Measurements from ENCODE around the gene DPM3. TPM values are rescaled to one million over a fixed set of nuclear protein-coding genes. Genes with fewer than 3 reads are reported as not detected.

DPM3 gene
- polyA plus RNA-seq, 1 of the 3 experiments (the other 2 are of a cell fraction): 317 TPM

DNA sequence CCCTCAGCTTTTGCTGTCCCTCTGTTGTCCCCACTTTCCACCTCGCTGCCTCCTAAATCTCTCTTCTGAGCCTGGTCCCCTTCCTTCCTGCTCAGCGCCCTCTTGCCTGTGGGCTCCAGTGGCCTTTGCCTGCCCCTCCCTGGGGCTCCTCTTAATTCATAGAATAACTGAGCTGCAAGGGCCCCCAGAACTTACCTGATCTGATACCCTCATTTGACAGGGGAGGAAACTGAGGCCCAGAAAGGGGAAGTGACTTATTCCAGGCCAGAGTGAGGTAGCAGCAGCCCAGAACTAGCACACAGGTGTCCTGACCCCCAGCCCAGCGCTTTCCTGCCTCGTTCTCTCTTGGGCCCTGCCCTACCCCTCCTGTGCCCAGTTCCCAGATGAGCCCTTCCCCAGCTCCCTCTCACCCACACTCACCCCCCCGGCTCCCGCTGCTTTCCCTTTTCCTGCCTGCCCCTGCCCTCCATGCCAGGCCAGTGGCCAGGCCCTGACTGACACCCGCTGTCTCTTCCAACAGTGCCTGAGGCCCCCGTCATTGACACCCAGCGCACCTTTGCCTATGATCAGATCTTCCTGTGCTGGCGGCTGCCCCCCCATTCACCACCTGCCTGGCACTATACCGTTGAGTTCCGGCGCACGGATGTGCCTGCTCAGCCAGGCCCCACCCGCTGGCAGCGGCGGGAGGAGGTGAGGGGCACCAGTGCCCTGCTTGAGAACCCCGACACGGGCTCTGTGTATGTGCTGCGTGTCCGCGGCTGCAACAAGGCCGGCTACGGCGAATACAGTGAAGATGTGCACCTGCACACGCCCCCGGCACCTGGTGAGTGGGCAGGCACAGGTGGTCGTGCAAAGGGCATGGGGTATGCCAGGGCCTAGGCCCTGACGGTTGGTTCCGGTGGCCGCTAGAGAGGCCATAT is 39.0 kb upstream of the DPM3 start:
- Histone ChIP-seq H3K9ac (no peak overlapping the region), H3K36me3 (replicated peaks in 1 of 2; ENCODE audit: control insufficient read depth in 1 of 2, insufficient read depth in 2 of 2, low read length in 1 of 2) (peaks cover 20 to 49% of the 10 kb centered on the region in 2 experiments), H4K20me1 (ENCODE audit: insufficient read depth) (no peaks in the 10 kb centered on the region), H3K9me2 (no peaks in the 10 kb centered on the region), H3K4me1 (ENCODE audit: control insufficient read depth in 1 of 2, insufficient read depth in 2 of 2, low read depth in 1 of 2, low read length in 1 of 2) (peaks cover 0 to 30% of the 10 kb centered on the region in 2 experiments; a peak in 2 of 4 replicates), H3F3A (replicated peaks; ENCODE audit: insufficient read depth) (peaks cover 15% of the 10 kb centered on the region), H3K27me3 (ENCODE audit: insufficient read depth) (no peaks in the 10 kb centered on the region), H3K27ac (ENCODE audit: low read depth in 2 of 2, low read length in 1 of 2) (no peak overlapping the region), H3K4me2 (no peak overlapping the region), H2AFZ (ENCODE audit: low read depth) (no peak overlapping the region), H3K4me3 (ENCODE audit: low read depth in 2 of 2, low read length in 1 of 2) (no peak overlapping the region), H3K9me3 (no peaks in the 10 kb centered on the region), H3K79me2 (ENCODE audit: insufficient read depth) (peaks cover 12% of the 10 kb centered on the region; the same call in 1 of the 2 replicates)
- no peak for DNase-seq
- ChIA-PET POLR2A (no interaction called here), CTCF (interaction anchor here (0.9 to 9.6 kb wide), 4 partner anchors 11 to 93 kb away, joined by 3 to 203 read pairs (median 7); no protein-coding TSS in a partner anchor)
- 98% methylated on average over 28 of the region's 31 CpGs for WGBS (ENCODE audit: low lambda C conversion rate)
- TF ChIP-seq TEAD4 (IDR thresholded peaks at IDR 0.05; ENCODE audit: borderline replicate concordance, insufficient read depth): no peak
- TF ChIP-seq NRF1 (IDR thresholded peaks at IDR 0.05; ENCODE audit: low read depth, low read length): no peak
- TF ChIP-seq, protein P1, sequence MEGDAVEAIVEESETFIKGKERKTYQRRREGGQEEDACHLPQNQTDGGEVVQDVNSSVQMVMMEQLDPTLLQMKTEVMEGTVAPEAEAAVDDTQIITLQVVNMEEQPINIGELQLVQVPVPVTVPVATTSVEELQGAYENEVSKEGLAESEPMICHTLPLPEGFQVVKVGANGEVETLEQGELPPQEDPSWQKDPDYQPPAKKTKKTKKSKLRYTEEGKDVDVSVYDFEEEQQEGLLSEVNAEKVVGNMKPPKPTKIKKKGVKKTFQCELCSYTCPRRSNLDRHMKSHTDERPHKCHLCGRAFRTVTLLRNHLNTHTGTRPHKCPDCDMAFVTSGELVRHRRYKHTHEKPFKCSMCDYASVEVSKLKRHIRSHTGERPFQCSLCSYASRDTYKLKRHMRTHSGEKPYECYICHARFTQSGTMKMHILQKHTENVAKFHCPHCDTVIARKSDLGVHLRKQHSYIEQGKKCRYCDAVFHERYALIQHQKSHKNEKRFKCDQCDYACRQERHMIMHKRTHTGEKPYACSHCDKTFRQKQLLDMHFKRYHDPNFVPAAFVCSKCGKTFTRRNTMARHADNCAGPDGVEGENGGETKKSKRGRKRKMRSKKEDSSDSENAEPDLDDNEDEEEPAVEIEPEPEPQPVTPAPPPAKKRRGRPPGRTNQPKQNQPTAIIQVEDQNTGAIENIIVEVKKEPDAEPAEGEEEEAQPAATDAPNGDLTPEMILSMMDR (IDR thresholded peaks at IDR 0.05): no peak
- TF ChIP-seq, protein P2, sequence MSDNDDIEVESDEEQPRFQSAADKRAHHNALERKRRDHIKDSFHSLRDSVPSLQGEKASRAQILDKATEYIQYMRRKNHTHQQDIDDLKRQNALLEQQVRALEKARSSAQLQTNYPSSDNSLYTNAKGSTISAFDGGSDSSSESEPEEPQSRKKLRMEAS (IDR thresholded peaks at IDR 0.05; ENCODE audit: low read depth): no peak
- no peak for TF ChIP-seq TCF12 (IDR thresholded peaks at IDR 0.05)
- TF ChIP-seq USF2 (IDR thresholded peaks at IDR 0.05; ENCODE audit: borderline replicate concordance, low read depth, low read length): no peak
- no peak for TF ChIP-seq ELF1 (IDR thresholded peaks at IDR 0.05)
- TF ChIP-seq, protein P3, sequence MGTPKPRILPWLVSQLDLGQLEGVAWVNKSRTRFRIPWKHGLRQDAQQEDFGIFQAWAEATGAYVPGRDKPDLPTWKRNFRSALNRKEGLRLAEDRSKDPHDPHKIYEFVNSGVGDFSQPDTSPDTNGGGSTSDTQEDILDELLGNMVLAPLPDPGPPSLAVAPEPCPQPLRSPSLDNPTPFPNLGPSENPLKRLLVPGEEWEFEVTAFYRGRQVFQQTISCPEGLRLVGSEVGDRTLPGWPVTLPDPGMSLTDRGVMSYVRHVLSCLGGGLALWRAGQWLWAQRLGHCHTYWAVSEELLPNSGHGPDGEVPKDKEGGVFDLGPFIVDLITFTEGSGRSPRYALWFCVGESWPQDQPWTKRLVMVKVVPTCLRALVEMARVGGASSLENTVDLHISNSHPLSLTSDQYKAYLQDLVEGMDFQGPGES (IDR thresholded peaks at IDR 0.05; ENCODE audit: low read depth, low read length): no peak
- TF ChIP-seq REST (IDR thresholded peaks at IDR 0.05; ENCODE audit: low read depth, low read length): no peak
- TF ChIP-seq EP300 (IDR thresholded peaks at IDR 0.05; ENCODE audit: borderline replicate concordance in 1 of 2, low read depth in 1 of 2, low read length in 1 of 2): no peak
- TF ChIP-seq FOXM1 (IDR thresholded peaks at IDR 0.05; ENCODE audit: low read depth): no peak
- no peak for TF ChIP-seq FOXJ3 (CRISPR knock-in tag; IDR thresholded peaks at IDR 0.05)
- TF ChIP-seq POLR2AphosphoS5 (IDR thresholded peaks at IDR 0.05; ENCODE audit: low read depth, low read length): no peak

All from SK-N-SH (cell line).